Measurements from ENCODE around the gene PSMF1.

- TF ChIP-seq CTCF (IDR thresholded peaks at IDR 0.05) (no peak), POLR2A (IDR thresholded peaks at IDR 0.05) (no peak)
These were observed 31.8 kb downstream of the PSMF1 start for GRCh38 chr20:1150218-1150617.

All from upper lobe of left lung (tissue), 4 donors.